ENCODE results near the gene B4GALNT1.
"Not testable (repeated sequence)": the region's sequence is repeated elsewhere in the genome, so short reads cannot be mapped to it uniquely, and the experiment has no call there.

B4GALNT1 gene

DNA sequence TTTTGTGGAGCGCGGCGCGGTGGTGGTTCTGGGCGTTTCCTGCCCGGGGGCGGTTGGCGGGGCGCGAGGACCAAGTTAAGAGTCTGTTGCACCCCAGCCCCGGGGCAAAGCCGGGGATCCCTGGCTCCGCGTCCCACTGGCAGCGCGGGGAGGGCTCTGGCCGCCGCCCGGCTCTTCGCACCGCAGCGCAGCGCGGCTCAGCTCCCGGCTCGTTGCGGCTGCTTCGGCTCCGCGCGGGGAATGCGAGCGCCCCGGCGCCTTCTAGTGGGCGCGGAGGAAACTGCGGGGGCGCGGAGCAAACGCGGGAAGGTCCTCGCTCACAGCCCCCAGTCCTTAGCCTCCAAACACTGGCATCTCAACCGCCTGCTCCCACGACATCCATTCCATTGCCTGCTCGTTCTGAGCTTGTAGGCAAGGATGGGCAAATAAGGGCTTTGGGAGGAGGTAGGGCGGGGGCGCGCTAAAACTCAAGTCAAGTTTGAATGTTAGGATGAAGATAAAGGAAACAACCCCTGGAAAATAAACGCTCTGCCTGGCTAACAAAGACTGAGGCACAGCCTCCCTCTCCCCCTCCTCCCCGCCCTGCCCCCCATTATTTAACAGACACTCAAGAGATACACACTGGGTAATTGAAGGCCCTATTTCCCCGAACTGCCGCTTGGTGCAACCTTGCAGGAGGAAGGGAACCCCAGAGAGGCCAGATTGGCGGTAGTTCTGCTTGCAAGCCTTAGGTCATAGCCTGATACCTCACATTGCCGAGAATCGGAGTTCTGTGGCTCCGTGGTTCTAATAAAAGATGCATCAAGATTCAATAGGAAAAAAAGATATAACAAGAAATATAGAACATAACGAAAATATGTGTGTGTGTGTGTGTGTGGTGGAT, at the start of gene B4GALNT1:
TSS of gene B4GALNT1 (minus strand) at position 244 of the 883 bp plus-strand sequence. CDS start 1,069 bp downstream, outside the sequence.
- peak; percentile 65 to 68 for DNase-seq

- no peak for DNase-seq
Measured at GRCh38 chr12:57679697-57680096, 46.7 kb upstream of the B4GALNT1 start.

DNA sequence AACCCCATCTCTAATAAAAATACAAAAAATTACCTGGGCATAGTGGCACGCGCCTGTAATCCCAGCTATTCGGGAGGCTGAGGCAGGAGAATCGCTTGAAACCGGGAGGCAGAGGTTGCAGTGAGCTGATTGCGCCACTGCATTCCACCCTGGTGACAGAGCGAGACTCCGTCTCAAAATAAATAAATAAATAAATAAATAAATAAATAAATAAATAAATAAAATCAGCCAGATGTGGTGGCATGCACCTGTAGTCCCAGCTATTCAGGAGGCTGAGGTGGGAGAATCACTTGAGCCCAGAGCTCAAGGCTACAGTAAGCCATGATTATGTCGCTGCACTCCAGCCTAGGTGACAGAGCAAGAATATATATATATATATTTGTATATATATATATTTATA, 44.9 kb upstream of the B4GALNT1 start:
- DNase-seq = not testable (repeated sequence)

DNA sequence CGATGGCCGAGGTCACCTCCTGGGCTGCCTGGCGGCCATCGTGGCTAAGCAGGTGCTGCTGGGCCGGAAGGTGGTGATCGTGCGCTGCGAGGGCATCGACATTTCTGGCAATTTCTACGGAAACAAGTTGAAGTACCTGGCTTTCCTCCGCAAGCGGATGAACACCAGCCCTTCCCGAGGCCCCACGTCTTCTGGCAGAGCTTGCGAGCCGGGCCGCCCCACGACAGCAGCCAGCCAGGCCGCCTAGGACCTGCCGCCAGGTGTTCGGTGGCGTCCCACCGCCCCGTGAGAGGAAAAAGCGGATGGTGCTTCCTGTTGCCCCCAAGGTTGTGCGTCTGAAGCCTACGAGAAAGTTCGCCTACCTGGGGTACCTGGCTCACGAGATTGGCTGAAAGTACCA, 41.7 kb upstream of the B4GALNT1 start:
- no peak for DNase-seq

DNA sequence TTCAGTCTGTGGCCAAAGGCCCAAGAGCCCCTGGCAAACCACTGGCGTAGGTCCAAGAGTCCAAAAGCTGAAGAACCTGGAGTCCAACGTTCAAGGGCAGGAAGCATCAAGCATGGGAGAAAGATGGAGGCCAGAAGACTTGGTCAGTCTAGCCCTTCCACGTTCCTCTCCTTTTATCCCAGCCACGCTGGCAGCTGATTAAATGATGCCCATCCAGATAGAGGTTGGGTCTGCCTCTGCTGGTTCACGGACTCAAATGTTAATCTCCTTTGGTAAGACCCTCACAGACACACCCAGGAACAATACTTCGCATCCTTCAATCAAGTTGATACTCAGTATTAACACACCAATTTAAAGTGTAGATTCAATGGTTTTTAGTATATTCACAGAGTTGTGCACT, 39.8 kb upstream of the B4GALNT1 start:
- DNase-seq = no peak

DNA sequence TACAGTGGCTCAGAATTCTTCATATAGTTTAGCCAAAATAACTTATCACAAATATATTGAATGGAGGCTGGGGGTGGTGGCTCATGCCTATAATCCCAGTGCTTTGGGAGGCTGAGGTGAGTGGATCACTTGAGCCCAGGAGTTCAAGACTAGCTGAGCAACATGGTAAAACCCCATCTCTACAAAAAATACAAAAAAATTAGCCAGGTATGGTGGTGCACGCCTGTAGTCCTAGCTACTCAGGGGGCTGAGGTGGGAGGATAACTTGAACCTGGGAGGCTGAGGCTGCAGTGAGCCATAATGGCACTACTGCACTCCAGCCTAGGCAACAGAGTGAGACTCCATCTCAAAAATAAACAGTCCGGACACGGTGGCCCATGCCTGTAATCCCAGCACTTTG, 38.8 kb upstream of the B4GALNT1 start:
- not testable (repeated sequence) for DNase-seq

- DNase-seq = not testable (repeated sequence)
Measured at GRCh38 chr12:57669691-57670090, 36.7 kb upstream of the B4GALNT1 start.

GRCh38 chr12:57666897-57667296, 33.9 kb upstream of the B4GALNT1 start:
- DNase-seq = no peak

DNA sequence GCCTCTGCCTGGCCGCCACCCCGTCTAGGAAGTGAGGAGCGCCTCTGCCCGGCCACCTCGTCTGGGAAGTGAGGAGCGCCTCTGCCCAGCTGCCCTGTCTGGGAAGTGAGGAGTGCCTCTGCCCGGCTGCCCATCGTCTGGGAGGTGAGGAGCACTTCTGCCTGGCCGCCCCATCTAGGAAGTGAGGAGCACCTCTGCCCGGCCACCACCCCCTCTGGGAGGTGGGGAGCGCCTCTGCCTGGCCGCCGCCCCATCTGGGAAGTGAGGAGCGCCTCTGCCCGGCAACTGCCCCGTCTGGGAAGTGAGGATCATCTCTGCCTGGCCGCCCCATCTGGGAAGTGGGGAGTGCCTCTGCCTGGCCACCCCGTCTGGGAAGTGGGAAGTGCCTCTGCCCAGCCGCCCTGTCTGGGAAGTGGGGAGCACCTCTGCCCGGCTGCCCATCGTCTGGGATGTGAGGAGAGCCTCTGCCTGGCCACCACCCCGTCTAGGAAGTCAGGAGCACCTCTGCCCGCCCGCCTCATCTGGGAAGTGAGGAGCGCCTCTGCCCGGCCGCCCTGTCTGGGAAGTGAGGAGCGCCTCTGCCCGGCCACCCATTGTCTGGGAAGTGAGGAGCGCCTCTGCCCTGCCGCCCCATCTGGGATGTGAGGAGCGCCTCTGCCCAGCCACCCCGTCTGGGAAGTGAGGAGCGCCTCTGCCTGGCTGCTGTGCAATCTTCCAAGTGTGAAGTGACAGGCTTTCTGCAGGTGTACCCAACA, 32.2 kb upstream of the B4GALNT1 start:
- DNase-seq = not testable (repeated sequence)

DNA sequence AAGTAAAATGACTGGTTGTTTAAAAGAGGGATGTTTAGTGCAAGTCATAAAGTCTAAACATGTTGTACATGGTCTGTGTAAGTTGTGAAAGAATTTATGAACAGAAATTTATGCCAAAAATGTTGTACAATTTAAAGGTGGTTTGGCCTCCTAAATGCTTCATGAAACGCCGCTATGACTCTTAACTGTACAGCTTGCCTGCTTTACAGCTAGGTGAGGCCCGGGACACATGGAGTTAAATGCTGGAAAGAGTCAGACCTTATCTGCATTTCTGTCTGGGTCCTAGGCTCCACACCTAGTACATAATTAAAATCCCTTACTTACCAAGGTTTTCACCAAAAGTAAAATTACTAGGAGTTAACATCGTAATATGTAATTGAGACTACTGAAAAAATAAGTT, 28.4 kb upstream of the B4GALNT1 start:
- no peak for DNase-seq

DNA sequence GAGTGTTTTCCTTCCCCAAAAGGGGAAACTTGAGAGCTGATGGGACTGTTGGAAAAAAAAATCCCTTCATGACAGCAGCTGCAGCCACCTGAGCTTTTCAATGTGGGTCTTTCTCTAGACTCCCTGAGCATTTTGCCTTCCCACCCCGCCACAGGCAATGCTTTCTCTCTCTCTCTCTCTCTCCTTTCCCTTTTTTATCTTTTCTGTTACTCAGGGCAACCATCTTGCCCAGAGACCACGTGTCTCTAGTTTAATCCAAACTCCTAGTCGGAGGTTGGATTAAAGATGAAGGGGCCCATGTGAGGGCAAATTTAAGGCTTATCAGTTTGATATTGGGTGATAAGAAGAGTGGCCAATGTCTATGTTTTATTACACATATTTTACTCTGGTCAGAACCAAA, 25.9 kb upstream of the B4GALNT1 start:
- DNase-seq = no peak

DNA sequence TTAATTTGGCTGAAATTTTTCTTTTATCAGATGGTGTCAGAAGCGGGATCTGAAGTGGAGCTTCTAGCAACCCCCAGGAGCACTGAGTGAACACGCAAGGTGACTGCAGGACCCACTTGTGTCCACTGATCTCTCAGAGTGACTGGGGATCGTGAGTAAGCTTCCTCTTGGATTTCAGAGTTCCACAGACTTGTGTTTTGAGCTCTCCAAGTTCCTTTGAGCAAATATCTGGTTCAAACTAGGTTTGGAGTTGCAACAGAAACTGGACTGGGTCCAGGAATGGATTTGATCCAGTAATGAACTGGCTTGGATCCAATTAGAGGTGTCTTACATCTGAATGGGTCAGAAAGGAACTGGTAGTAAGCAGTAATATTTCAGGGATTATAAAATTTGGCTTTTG, 24.7 kb upstream of the B4GALNT1 start:
- no peak for DNase-seq

DNA sequence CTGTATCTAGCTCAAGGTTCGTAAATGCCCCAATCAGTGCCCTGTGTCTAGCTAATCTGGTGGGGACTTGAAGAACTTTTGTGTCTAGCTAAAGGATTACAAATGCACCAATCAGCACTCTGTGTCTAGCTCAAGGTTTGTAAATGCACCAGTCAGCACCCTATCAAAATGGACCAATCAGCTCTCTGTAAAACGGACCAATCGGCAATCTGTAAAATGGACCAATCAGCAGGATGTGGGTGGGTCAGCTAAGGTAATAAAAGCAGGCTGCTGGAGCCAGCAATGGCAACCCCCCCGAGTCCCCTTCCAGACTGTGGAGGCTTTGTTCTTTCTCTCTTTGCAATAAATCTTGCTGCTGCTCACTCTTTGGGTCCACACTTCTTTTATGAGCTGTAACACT, 23.4 kb upstream of the B4GALNT1 start:
- not testable (repeated sequence) for DNase-seq

- DNase-seq = no peak
Measured at GRCh38 chr12:57655541-57656240, 22.7 kb upstream of the B4GALNT1 start.

DNA sequence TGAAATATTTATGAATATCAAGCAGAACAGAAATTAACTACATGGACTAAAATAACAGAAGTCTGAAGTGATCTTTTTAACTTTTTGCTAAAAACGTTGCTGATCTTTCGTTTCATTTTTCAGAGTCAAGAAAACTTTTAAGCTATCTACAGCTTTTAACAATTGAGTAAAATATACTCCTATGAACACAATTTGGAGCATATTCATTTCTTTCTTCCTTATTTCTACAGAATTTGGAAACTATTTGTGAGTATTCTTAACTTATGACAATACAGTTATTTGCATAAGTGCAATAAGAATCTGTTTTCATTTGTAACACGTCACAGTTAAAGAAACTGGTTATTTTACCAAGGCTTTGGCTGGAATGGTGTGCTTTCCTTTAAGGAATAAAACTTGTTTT, 21.0 kb upstream of the B4GALNT1 start:
- no peak for DNase-seq

DNA sequence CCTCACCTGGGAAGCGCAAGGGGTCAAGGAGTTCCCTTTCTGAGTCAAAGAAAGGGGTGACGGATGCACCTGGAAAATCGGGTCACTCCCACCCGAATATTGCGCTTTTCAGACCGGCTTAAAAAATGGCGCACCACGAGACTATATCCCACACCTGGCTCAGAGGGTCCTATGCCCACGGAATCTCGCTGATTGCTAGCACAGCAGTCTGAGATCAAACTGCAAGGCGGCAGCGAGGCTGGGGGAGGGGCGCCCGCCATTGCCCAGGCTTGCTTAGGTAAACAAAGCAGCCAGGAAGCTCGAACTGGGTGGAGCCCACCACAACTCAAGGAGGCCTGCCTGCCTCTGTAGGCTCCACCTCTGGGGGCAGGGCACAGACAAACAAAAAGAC, 13.7 kb upstream of the B4GALNT1 start:
- not testable (repeated sequence) for DNase-seq

DNA sequence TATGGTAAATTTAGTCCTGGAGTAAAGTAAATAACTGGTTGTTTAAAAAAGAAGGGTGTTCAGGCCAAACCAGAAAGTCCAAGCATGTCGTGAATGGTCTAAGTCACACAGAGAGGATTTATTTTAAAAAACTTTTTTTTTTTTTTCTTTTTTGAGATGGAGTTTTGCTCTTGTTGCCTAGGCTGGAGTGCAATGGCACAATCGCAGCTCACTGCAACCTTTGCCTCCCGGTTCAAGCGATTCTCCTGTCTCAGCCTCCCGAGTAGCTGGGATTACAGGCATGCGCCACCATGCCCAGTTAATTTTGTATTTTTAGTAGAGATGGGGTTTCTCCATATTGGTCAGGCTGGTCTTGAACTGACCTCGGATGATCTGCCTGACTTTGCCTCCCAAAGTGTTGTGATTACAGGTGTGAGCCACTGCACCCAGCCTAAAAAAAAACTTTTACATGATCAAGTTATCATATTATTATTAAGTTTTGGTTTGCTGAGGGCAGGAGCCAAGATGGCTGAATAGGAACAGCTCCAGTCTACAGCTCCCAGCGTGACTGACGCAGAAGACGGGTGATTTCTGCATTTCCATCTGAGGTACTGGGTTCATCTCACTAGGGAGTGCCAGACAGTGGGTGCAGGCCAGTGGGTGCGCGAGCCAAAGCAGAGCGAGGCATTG, 13.1 kb upstream of the B4GALNT1 start:
- DNase-seq = not testable (repeated sequence)

- DNase-seq = no peak
Measured at GRCh38 chr12:57641699-57642442, 8.9 kb upstream of the B4GALNT1 start.

DNA sequence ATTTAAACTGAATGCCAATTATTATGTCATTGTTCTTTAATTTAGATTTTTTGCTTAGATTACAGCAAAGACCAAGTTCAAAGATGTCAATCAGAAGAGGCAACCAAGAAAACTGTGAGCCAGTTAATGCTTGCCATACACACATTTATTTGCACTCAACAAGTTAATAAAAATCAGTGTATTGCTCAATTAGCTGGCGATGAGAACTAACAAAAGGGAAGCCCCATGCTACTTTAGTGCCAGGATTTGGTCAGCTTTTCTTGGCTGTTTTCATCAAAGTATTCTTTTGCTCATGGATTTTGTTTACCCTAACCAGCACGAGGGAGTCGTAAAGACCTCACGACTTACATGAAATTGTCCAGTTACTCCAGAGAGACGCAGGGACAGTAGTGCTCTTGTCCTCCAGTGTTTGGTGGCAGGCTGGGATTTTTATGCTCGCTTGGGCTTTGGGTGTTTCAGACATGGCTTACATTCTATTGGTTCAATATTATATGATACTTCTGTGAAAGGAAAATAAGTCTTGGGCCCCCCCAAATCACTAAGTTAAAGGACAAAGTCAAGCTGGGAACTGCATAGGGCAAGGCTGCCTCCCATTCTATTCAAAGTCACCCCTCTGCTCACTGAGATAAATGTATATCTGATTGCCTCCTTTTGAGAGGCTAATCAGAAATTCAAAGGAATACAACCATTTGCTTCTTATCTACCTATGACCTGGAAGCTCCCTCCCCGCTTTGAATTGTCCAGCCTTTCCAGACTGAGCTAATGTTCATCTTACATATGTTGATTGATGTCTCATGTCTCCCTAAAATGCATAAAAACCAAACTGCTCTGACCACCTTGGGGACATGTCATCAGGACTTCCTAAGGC, 7.4 kb upstream of the B4GALNT1 start:
- no peak for DNase-seq

- no peak for DNase-seq
Measured at GRCh38 chr12:57638096-57638495, 5.1 kb upstream of the B4GALNT1 start.

GRCh38 chr12:57637364-57637763, 4.4 kb upstream of the B4GALNT1 start:
- DNase-seq = no peak
